HG02798 (cell line): ENCODE data around the gene CTDSP2.
"Not testable (repeated sequence)": the region's sequence is repeated elsewhere in the genome, so short reads cannot be mapped to it uniquely, and the experiment has no call there.

Source experiments
- ATAC-seq: cut with Tn5 transposase; IDR thresholded peaks from one replicate; pipeline ENCODE4 v1.9.1; 2021; ENCODE audit warnings: mild to moderate bottlenecking; ENCODE audit not compliant: unreplicated experiment, poor library complexity

The CTDSP2 gene

GRCh38 chr12:57854965-57855364, 8.4 kb upstream of the CTDSP2 start:
- ATAC-seq: no peak

- no peak for ATAC-seq
Observed at GRCh38 chr12:57853864-57854556, 7.5 kb upstream of the CTDSP2 start.

- ATAC-seq: no peak
Observed at GRCh38 chr12:57852620-57853500, 6.3 kb upstream of the CTDSP2 start.

- ATAC-seq: no peak
Observed at GRCh38 chr12:57852200-57852599, 5.7 kb upstream of the CTDSP2 start.

- no peak for ATAC-seq
Observed at GRCh38 chr12:57851552-57851951, 5.0 kb upstream of the CTDSP2 start.

GRCh38 chr12:57850854-57851430, 4.4 kb upstream of the CTDSP2 start:
- ATAC-seq: peak; percentile 41

- ATAC-seq: not testable (repeated sequence)
Observed at GRCh38 chr12:57849447-57849846, 2.9 kb upstream of the CTDSP2 start.

GRCh38 chr12:57849035-57849434, 2.5 kb upstream of the CTDSP2 start:
- ATAC-seq: no peak

- ATAC-seq: no peak
Observed at GRCh38 chr12:57848208-57848607, 1.7 kb upstream of the CTDSP2 start.

- ATAC-seq: peak; percentile 10
Observed at GRCh38 chr12:57846285-57846576, 298 bp downstream of the CTDSP2 start.

- peak; percentile 31 for ATAC-seq
Observed at GRCh38 chr12:57845478-57846284, 848 bp downstream of the CTDSP2 start.

GRCh38 chr12:57844709-57845477, 1.6 kb downstream of the CTDSP2 start:
- peak; percentile 18 for ATAC-seq

- ATAC-seq: no peak
Observed at GRCh38 chr12:57842342-57843294, 3.9 kb downstream of the CTDSP2 start.

GRCh38 chr12:57841445-57841844, 5.1 kb downstream of the CTDSP2 start:
- ATAC-seq: no peak

- no peak for ATAC-seq
Observed at GRCh38 chr12:57840726-57841125, 5.8 kb downstream of the CTDSP2 start.

- ATAC-seq: no peak
Observed at GRCh38 chr12:57839996-57840395, 6.5 kb downstream of the CTDSP2 start.

GRCh38 chr12:57838594-57839302, 7.8 kb downstream of the CTDSP2 start:
- ATAC-seq: no peak

GRCh38 chr12:57837864-57838562, 8.5 kb downstream of the CTDSP2 start:
- no peak for ATAC-seq
